Neuronal stem cell (in vitro differentiated cells): ENCODE data around the gene GALNT17.

Experiments
- DNase-seq: peaks from one replicate; pipeline ENCODE4 v3.0.0-alpha.2; 2013; ENCODE audit warnings: low spot score
- H2AFZ ChIP-seq: one replicate; pipeline ENCODE4 v1.6.1; 2013; ENCODE audit warnings: mild to moderate bottlenecking, low read length, inconsistent platforms
- H2AK5ac ChIP-seq: 2 replicates; pipeline ENCODE4 v1.6.1; 2013; ENCODE audit warnings: low read depth, mild to moderate bottlenecking, inconsistent platforms, low read length, moderate library complexity, mixed read lengths
- H2BK120ac ChIP-seq: 2 replicates; pipeline ENCODE4 v1.6.1; 2013; ENCODE audit warnings: low read depth, mild to moderate bottlenecking, inconsistent platforms, low read length, moderate library complexity, mixed read lengths
- H2BK12ac ChIP-seq: one replicate; pipeline ENCODE4 v1.6.1; 2013; ENCODE audit warnings: low read length, inconsistent platforms
- H2BK15ac ChIP-seq: 2 replicates; pipeline ENCODE4 v1.6.1; 2013; ENCODE audit warnings: mild to moderate bottlenecking, low read length, inconsistent platforms, mixed read lengths
- H2BK5ac ChIP-seq: one replicate; pipeline ENCODE4 v1.6.1; 2013; ENCODE audit warnings: inconsistent platforms, mild to moderate bottlenecking, low read length, moderate library complexity
- H3K14ac ChIP-seq: one replicate; pipeline ENCODE4 v1.6.1; 2013; ENCODE audit warnings: low read length, inconsistent platforms
- H3K18ac ChIP-seq: 2 replicates; pipeline ENCODE4 v1.6.1; 2013; ENCODE audit warnings: low read length, inconsistent platforms
- H3K23ac ChIP-seq: 2 replicates; pipeline ENCODE4 v1.6.1; 2013; ENCODE audit warnings: low read depth, mild to moderate bottlenecking, mixed read lengths, low read length, inconsistent platforms; ENCODE audit not compliant: poor library complexity
- H3K27ac ChIP-seq: replicated peaks from 3 replicates; pipeline ENCODE4 v1.5.1; 2013; ENCODE audit warnings: low read length, inconsistent platforms
- H3K27me3 ChIP-seq, 3 experiments: 2 replicates each; pipeline ENCODE4 v1.6.1; 2013; ENCODE audit warnings: low read length in 3 of 3, mild to moderate bottlenecking in 2 of 3, inconsistent platforms in 1 of 3, low read depth in 1 of 3, mixed read lengths in 1 of 3, moderate library complexity in 1 of 3; ENCODE audit not compliant: control insufficient read depth in 3 of 3, insufficient read depth in 3 of 3
- H3K36me3 ChIP-seq, 2 donors: replicated peaks in 1 of 2; 2 replicates each; pipeline ENCODE4 v1.6.1; 2013; ENCODE audit warnings: low read length in 2 of 2; ENCODE audit not compliant: control insufficient read depth in 2 of 2, insufficient read depth in 2 of 2
- H3K4ac ChIP-seq: 2 replicates; pipeline ENCODE4 v1.6.1; 2013; ENCODE audit warnings: inconsistent platforms, mild to moderate bottlenecking, low read length, moderate library complexity
- H3K4me1 ChIP-seq, 2 donors: 1 replicate in 1 of 2; 2 replicates in 1 of 2; pipeline ENCODE4 v1.6.1; 2013; ENCODE audit warnings: low read length in 2 of 2, low read depth in 1 of 2; ENCODE audit not compliant: control insufficient read depth in 2 of 2, insufficient read depth in 1 of 2
- H3K4me2 ChIP-seq: one replicate; pipeline ENCODE4 v1.6.1; 2013; ENCODE audit warnings: mild to moderate bottlenecking, low read length, inconsistent platforms; ENCODE audit not compliant: insufficient read depth, poor library complexity, severe bottlenecking
- H3K4me3 ChIP-seq, 2 donors: 2 replicates each; pipeline ENCODE4 v1.5.1; 2013; ENCODE audit warnings: low read length in 2 of 2, mild to moderate bottlenecking in 2 of 2, inconsistent platforms in 1 of 2, moderate library complexity in 1 of 2
- H3K79me1 ChIP-seq: one replicate; pipeline ENCODE4 v1.6.1; 2013; ENCODE audit warnings: low read depth, mild to moderate bottlenecking, inconsistent platforms, low read length, moderate library complexity
- H3K9ac ChIP-seq: one replicate; pipeline ENCODE4 v1.6.1; 2013; ENCODE audit warnings: mild to moderate bottlenecking, low read depth, low read length, inconsistent platforms; ENCODE audit not compliant: poor library complexity
- H3K9me3 ChIP-seq, 2 donors: replicated peaks in 1 of 2; 2 replicates each; pipeline versions ENCODE3 to v1.6.1; 2013; ENCODE audit warnings: low read length in 2 of 2, mild to moderate bottlenecking in 2 of 2, inconsistent platforms in 1 of 2, low read depth in 1 of 2, mixed read lengths in 1 of 2, moderate library complexity in 1 of 2; ENCODE audit not compliant: control insufficient read depth in 2 of 2, insufficient read depth in 1 of 2
- H4K8ac ChIP-seq: one replicate; pipeline ENCODE4 v1.6.1; 2013; ENCODE audit warnings: low read depth, mild to moderate bottlenecking, inconsistent platforms, low read length, moderate library complexity
- H4K91ac ChIP-seq: one replicate; pipeline ENCODE4 v1.6.1; 2013; ENCODE audit warnings: low read length, low read depth, mild to moderate bottlenecking, inconsistent platforms; ENCODE audit not compliant: poor library complexity
- WGBS, 2 donors: extraction: QIAGEN DNeasy Blood & Tissue Kit; methylation state at CpG; one replicate each; pipeline ENCODE4 v1.1.7; 2013; ENCODE audit warnings: missing lambda C conversion rate in 2 of 2, mixed read lengths in 1 of 2; ENCODE audit not compliant: insufficient read length in 2 of 2, insufficient replicate concordance in 1 of 2; ENCODE audit errors: extremely low coverage in 2 of 2; 5-methylcytosine and 5-hydroxymethylcytosine counted together

GALNT17 gene

DNA sequence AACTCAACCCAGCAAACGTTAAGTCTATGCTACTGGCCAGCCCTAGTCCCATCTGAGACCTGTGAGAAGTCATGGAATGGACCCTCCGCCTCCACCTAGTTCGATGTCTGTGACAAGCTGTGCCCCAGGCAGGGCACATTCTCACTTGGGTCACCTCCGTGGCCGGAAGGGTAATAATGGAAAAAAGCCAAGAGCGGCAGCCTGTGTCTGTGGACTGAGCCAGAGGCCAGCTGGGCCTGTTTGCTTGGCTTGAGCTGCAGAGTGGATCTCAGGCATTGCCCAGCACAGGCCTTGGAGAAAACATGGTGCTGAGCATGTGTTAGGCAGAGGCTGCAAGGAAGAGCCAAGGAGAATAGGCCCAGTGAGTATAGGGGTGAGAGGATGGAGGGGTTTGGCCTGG, 97.8 kb downstream of the GALNT17 start:
- H2AK5ac ChIP-seq = no peak overlapping the region
- no peak overlapping the region for H3K4me2 ChIP-seq
- no CpG with 5 or more reads among the region's 6 CpGs for WGBS, 2 donors
- no peak overlapping the region for H3K18ac ChIP-seq
- H3K4me1 ChIP-seq = no peaks in the 10 kb centered on the region
- no peak overlapping the region for H2BK5ac ChIP-seq
- H2BK12ac ChIP-seq = no peak overlapping the region
- no peak overlapping the region for H3K23ac ChIP-seq
- H3K4me3 ChIP-seq = no peak overlapping the region
- no peak overlapping the region for H4K8ac ChIP-seq
- H3K4ac ChIP-seq = no peak overlapping the region
- DNase-seq = no peak
- H3K9ac ChIP-seq = no peak overlapping the region
- H4K91ac ChIP-seq = no peak overlapping the region
- H3K27ac ChIP-seq = no peak overlapping the region
- no peaks in the 10 kb centered on the region for H3K79me1 ChIP-seq
- H2BK15ac ChIP-seq = no peak overlapping the region
- no peaks in the 10 kb centered on the region for H3K27me3 ChIP-seq
- no peak overlapping the region for H2AFZ ChIP-seq
- no peak overlapping the region for H3K14ac ChIP-seq
- no peaks in the 10 kb centered on the region for H3K36me3 ChIP-seq
- peaks cover 8 to 19% of the 10 kb centered on the region in 2 donors for H3K9me3 ChIP-seq
- no peak overlapping the region for H2BK120ac ChIP-seq

DNA sequence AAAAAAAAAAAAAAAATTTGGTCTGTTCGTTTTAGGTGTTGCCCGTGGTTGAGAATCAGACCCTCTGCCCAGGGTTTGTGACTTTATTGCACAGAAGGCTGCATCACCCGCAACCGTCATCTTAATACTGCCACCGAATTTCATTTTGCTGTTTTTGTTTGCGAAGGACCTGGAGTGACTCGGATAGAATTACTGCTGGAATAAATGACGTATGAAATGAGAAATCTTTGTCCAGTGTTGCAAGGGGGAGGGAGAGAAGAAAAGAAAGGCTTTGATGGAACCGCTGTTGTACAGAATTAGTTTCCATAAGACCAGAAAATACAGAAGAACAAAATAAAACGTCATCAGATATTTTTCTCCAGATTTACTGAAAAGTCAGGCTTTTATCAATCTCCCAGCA, 103.3 kb downstream of the GALNT17 start:
- Histone ChIP-seq H3K9me3 (peaks cover 5 to 7% of the 10 kb centered on the region in 2 donors), H3K4me2 (no peak overlapping the region), H2AFZ (no peak overlapping the region), H2AK5ac (no peak overlapping the region), H3K18ac (no peak overlapping the region), H2BK5ac (no peak overlapping the region), H4K8ac (no peak overlapping the region), H3K4me1 (peaks cover 14 to 31% of the 10 kb centered on the region in 2 donors), H4K91ac (no peak overlapping the region), H3K27ac (no peak overlapping the region), H2BK120ac (no peak overlapping the region), H2BK15ac (no peak overlapping the region), H3K23ac (no peak overlapping the region), H3K27me3 (no peaks in the 10 kb centered on the region), H3K36me3 (no peaks in the 10 kb centered on the region), H3K79me1 (no peaks in the 10 kb centered on the region), H3K14ac (no peak overlapping the region), H2BK12ac (no peak overlapping the region), H3K4me3 (no peak overlapping the region), H3K9ac (no peak overlapping the region), H3K4ac (no peak overlapping the region)
- no peak for DNase-seq
- WGBS, 2 donors = no CpG with 5 or more reads among the region's 10 CpGs

DNA sequence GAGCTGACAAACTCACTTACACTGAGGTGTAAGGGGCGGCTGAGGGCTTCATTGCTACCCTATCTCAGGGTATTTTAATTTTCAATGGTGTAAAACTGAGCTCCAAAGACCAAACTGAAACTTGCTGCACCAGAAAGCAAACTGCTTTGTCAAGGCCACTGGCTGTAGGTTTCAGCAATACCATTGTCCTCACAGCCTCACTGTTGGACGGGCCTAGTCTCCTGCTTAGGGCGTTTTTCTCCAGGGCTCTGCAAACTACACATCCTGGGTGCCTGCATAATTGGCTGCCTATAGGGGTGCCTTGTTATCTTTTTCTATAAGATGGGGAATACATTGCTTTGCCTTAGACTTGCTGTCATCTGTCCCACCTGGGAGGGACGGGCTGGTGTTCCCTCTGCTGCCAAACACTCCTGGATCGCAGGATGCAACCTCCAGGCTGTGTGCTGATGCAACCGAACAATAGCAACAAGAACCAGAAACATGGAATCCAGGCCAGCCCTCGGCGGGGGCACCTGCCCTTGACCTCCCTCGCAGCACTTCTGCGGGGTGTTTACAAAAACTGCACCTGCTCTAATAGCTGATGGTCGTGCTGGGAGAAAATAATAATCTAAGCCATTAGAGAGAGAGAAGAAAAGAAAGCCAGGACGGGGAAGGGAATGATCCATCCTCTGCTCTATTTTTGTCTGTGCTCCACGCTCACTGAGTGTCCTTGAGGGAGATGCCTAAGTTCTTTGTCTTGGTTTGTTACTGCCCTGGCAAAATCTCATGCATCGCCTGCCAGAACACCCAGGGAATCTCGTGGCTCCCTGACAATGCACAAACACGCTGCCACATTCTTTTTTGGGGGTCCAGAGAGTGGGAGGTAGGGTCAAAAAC, 104.5 kb downstream of the GALNT17 start:
- no peaks in the 10 kb centered on the region for H3K36me3 ChIP-seq
- H2BK15ac ChIP-seq = no peak overlapping the region
- no peak overlapping the region for H3K14ac ChIP-seq
- no peak overlapping the region for H4K91ac ChIP-seq
- H3K9ac ChIP-seq = no peak overlapping the region
- H3K9me3 ChIP-seq = peaks cover 0 to under 1% of the 10 kb centered on the region in 2 donors
- H3K18ac ChIP-seq = no peak overlapping the region
- no peak overlapping the region for H3K4ac ChIP-seq
- H3K27ac ChIP-seq = no peak overlapping the region
- H3K4me2 ChIP-seq = no peak overlapping the region
- no peak overlapping the region for H2BK5ac ChIP-seq
- no peak overlapping the region for H3K4me3 ChIP-seq
- H2BK12ac ChIP-seq = no peak overlapping the region
- peak overlapping the region; percentile 62 for H2AFZ ChIP-seq
- no CpG with 5 or more reads among the region's 16 CpGs for WGBS, 2 donors
- H3K4me1 ChIP-seq = peaks cover 14 to 31% of the 10 kb centered on the region in 2 donors
- DNase-seq = no peak
- no peak overlapping the region for H3K23ac ChIP-seq
- H4K8ac ChIP-seq = no peak overlapping the region
- no peak overlapping the region for H2BK120ac ChIP-seq
- no peaks in the 10 kb centered on the region for H3K27me3 ChIP-seq
- H3K79me1 ChIP-seq = no peaks in the 10 kb centered on the region
- H2AK5ac ChIP-seq = no peak overlapping the region

DNA sequence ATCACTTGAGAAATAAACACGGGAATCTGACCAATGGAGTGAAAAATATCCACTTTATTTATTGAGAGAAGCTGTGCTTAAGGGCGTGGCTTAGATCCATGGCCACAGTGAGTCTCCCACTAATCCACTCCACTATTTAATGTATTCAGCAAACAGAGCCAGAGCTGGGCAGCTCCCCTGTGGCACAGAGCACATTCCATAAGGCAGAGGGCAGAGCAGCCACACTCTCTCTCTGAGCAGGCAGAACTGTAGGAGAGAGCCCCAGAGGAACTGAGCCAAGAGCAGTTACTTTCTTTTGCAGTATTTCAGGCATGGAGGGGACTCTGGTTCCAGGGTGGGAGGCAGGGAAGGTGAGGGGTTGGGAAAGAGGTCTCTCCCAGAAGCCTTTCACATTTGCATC, 106.0 kb downstream of the GALNT17 start:
- peak; percentile 24 for DNase-seq

More for the DNA sequence above, 106.0 kb downstream of the GALNT17 start:
- Histone ChIP-seq H3K9ac (no peak overlapping the region), H3K9me3 (peaks cover 0 to 3% of the 10 kb centered on the region in 2 donors), H3K27ac (no peak overlapping the region), H2BK5ac (no peak overlapping the region), H2BK15ac (no peak overlapping the region), H2AFZ (no peak overlapping the region), H2BK120ac (no peak overlapping the region), H3K36me3 (no peaks in the 10 kb centered on the region), H3K79me1 (no peaks in the 10 kb centered on the region), H3K4me1 (peaks cover 14 to 31% of the 10 kb centered on the region in 2 donors), H3K4me2 (no peak overlapping the region), H4K91ac (no peak overlapping the region), H3K27me3 (no peaks in the 10 kb centered on the region), H3K4ac (no peak overlapping the region), H3K14ac (no peak overlapping the region), H3K18ac (no peak overlapping the region), H3K23ac (no peak overlapping the region), H2BK12ac (no peak overlapping the region), H3K4me3 (no peak overlapping the region), H4K8ac (no peak overlapping the region), H2AK5ac (no peak overlapping the region)
- no CpG with 5 or more reads among the region's 2 CpGs for WGBS, 2 donors
